NCI-H2196 (cell line): ENCODE data around the gene COQ10B.

ENCODE experiments used
- DNase-seq: peaks from one replicate; lab custom pipeline; 2025; ENCODE audit not compliant: unreplicated experiment; lab: John Stamatoyannopoulos, UW

COQ10B gene

GRCh38 chr2:197499594-197500502 lies 46.5 kb downstream of the COQ10B start, which contains the start of the genes HSPD1 and HSPE1:
TSS of gene HSPD1 (minus strand) at chr2:197499840. CDS start at chr2:197498848, 992 bp downstream.
TSS of gene HSPE1 (plus strand) at chr2:197500379. CDS start at chr2:197500437, 58 bp downstream.
- DNase-seq: peak; percentile 100

GRCh38 chr2:197500503-197501131 lies 47.3 kb downstream of the COQ10B start:
- DNase-seq: no peak

GRCh38 chr2:197502201-197502600 lies 48.8 kb downstream of the COQ10B start:
- DNase-seq: no peak

GRCh38 chr2:197502685-197503084 lies 49.3 kb downstream of the COQ10B start:
- no peak for DNase-seq

- no peak for DNase-seq
Observed at GRCh38 chr2:197504000-197504399, 50.6 kb downstream of the COQ10B start.

GRCh38 chr2:197504512-197504911 lies 51.2 kb downstream of the COQ10B start:
- DNase-seq: no peak

- no peak for DNase-seq
Observed at GRCh38 chr2:197506658-197507057, 53.3 kb downstream of the COQ10B start.

- no peak for DNase-seq
Observed at GRCh38 chr2:197513915-197514314, 60.6 kb downstream of the COQ10B start.

GRCh38 chr2:197514754-197515153 lies 61.4 kb downstream of the COQ10B start:
- no peak for DNase-seq

GRCh38 chr2:197515315-197515738 lies 62.0 kb downstream of the COQ10B start:
- DNase-seq: no peak

- DNase-seq: peak; percentile 93
Observed at GRCh38 chr2:197515739-197516392, 62.5 kb downstream of the COQ10B start, which contains the start of gene MOB4. TSS of gene MOB4 (plus strand) at chr2:197516066. CDS start at chr2:197516087, 21 bp downstream.

GRCh38 chr2:197516393-197516761 lies 63.0 kb downstream of the COQ10B start:
- peak; percentile 28 for DNase-seq

GRCh38 chr2:197517150-197517549 lies 63.8 kb downstream of the COQ10B start:
- DNase-seq: no peak
